CD4-positive, alpha-beta T cell treated with Interleukin-15 for 4 hours (primary cell): Measurements from ENCODE around the gene TSC22D1.

Experiments
- DNase-seq: peaks from one replicate; pipeline ENCODE4 v3.0.0-alpha.2; 2020; ENCODE audit warnings: low spot score

TSC22D1 gene

DNA sequence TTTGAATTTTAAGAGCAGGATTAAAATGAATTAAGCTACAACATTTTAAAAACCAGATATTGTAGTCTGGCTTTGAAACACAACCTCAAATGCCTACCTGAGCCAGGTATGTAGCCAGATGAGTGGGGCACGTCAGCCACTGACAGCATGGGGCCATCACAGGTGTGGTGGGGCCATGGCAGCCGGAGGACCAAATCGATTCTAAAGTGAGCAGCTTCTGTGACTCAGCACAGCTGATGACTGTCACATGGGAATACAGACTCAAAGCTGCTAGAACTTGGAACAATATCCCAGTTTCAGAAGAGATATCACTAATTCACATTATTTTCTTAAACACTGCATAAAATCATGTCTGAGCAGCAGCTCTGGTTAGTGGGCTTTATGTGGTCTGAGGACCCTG is 149.7 kb downstream of the TSC22D1 start:
- DNase-seq, result no peak

GRCh38 chr13:44425815-44426078 is 150.4 kb downstream of the TSC22D1 start:
- no peak for DNase-seq

DNA sequence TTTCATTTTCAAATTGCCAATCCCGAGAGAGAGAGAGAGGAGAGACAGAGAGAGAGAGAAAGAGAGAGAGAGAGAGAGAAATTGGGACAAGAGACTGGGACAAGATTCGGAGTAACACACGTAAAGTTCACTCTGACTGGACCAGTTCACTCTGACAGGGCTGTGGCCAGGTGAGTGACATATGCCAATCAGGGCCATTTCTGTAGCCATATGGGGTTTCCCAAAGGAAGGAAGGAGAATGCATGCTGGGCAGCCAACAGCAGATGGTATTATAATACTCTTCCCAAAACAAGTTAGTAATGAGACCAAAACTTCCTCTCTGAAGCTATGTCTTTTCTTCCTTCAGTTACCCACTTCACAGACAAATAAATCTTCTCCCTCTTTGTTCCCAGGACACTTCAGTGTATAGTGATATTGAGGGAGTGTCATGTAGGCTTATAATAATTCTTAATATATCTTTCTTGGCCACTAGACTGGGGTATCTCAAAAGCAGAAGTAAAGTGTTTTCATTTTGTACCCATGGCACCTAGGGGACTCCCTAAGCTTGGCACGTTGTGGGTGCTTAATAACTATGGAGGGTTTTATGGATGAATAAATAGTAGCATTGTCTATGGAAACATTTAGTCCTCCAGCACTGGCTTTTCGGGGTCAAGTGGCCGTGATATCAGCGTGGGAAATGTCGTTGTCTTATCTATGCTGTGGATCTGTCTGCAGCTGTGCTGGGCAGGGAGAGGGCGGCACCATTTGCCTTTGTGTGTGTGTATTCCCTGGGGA is 150.9 kb downstream of the TSC22D1 start:
- no peak for DNase-seq

DNA sequence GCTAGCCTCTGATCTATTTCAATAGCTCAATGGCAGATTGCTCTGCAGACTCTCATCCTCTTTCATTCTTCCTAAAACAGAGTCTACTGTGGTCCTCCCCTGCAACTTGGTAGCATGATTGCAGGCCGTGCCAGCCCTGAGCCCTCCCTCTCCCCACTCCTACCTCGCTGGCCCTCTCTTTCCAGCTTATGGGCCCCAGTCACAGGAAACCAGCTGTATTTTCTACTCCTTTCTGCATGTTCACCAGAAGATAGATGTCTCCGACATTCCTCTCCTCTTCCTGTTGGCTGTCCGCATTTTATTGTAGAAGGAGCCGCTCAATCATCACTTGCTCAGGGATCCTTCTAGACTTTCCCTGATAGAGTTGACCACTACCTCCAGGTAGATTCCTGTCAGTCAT is 152.3 kb downstream of the TSC22D1 start:
- DNase-seq, result no peak

DNA sequence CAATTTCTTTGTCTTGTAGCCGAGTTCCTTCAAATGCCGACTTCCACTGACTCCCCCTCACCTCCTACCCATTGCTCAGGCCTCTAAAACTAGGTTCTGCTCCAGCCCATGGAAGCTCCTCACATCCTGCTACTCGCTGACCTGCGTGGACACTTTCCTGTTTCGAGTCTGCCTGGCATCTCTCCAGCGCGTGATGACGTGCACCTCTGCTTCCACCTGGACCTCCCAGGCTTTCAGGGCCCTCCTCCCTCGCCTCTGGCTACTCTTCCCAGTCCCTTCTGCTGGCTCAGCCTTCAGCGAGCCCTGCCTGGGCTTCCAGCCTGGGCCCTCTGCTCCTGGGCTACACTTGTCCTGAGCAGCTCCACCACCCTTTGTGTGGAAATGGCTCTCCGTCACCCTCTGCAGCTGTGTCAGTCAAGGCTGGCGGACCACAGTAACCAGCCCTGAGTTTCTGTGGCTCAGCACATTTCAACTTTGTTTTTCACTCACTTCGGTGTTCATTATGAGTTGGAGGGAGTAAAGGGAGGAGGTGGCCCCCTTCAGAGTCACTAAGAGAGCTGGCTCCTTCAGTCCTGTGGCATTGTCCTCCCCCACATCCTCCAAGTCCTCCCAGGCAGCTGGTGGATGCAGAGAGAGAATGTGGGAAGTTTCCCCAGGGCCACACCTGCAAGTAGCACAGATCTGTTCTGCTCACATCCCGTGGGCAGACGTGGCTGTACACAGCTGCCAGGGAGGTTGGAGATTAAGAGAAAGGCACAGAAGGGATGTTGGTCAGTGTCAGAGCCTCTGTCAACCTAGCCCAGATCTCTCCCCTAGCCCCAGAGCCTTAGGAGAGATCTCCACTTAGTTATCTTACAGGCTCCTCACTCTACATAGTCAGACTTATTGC is 153.1 kb downstream of the TSC22D1 start:
- DNase-seq, result no peak

GRCh38 chr13:44421853-44422525 is 154.1 kb downstream of the TSC22D1 start:
- DNase-seq, result no peak

- no peak for DNase-seq
Observed at GRCh38 chr13:44420376-44421220, 155.5 kb downstream of the TSC22D1 start.

GRCh38 chr13:44417876-44418275 is 158.3 kb downstream of the TSC22D1 start:
- DNase-seq, result no peak

- DNase-seq, result no peak
Observed at GRCh38 chr13:44417446-44417845, 158.7 kb downstream of the TSC22D1 start.

DNA sequence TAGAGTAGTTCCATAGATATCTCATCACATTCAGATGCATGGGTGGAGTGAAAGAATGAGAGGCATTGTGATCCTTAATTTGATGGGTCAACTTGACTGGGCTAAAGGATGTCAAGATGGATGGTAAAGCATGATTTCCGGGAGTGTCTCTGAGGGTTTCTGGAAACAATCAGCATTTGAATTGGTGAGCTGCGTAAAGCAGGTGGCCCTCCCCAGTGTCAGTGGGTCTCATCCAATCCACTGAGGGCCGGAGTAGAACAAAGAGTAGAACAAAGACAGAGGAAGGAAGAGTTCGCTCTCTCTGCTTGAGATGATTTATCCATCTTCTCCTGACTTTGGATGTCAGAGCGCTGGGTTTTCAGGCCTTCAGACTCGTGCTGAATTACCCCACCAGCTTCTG is 159.4 kb downstream of the TSC22D1 start:
- DNase-seq, result no peak

DNA sequence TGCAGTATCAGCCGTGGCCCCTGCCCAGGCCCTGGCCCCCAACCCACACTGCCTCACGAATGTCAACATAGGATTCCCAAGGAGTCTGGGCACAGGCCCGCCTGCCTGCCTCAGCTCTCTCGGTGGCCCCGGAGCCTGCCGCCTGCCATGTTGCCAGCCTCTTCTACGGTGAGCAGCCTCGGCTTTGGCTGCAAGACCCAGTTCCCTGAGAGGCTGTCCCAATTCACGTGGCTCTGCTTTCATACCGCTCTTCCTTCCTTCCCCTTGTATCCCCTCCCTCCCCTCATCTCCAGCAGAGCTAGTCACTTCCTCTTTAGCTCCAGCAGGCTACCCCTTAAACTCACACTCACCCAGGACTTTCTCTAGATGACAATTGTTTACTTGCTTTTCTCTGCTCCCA is 159.8 kb downstream of the TSC22D1 start:
- no peak for DNase-seq

DNA sequence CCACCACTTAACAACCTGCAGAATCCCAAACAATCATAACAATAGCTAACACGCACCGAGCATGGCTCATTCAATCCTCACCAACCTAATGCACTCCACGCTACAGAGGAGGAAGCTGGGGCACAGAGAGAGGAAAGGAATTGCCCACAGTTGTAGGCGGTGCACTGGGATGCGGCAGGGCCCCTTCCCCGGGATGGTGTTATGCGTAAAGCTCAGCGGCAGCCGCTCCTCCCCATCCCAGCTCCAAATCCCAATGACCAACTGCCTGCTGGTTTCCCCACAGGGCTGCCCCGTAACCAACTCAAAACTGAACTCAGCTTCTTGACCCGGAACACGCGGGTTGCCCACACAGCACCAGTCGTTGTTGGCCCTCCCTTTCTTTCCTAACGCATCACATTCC is 160.3 kb downstream of the TSC22D1 start:
- no peak for DNase-seq

DNA sequence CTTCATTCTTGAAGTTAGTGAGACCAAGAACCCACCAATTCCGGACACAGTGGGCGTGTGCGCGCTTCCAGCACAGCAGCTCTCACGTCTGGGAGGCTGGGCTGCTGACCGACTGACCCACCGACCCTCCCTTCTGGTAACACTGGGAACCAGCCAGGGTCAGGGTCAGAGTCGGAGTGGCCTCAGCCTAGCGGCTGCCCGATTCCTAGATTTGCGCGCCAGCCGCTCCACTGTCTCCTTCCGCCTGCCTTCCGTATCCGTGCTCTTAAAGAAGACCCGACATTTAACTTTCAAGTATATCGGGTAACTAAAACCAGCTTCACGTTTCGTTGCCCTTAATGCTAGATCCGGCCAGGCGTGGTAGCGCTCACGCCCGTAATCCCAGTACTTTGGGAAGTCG is 161.4 kb downstream of the TSC22D1 start:
- DNase-seq, result no peak

- no peak for DNase-seq
Observed at GRCh38 chr13:44413095-44413494, 163.0 kb downstream of the TSC22D1 start.

DNA sequence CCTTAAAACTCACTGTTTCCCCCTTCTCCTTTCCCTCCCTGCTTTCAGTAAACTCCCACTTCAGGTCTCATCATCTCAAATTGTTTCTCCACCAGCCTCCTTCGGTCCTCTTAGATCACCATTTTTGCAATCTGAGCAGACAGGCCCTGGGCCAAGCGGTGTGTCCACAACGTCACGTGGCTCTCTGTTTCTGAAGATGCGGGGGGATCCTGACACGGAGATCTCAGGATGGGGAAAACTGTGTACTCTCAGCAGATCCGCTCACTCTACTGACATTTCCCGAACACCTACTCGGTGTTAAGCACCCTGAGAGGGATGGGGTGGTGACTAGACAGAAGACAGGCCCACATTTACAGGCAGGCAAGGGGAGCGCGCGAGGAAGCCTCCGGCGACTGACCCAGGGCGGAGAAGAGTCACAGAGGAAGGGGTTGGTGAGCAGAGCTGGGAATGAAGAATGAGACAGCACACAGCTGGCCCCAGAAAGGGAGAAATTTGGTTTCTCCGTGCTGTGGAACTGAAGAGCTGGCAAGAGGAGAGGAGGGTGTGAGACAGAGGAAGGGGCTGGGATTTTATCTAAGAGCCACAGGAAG is 163.7 kb downstream of the TSC22D1 start:
- no peak for DNase-seq

DNA sequence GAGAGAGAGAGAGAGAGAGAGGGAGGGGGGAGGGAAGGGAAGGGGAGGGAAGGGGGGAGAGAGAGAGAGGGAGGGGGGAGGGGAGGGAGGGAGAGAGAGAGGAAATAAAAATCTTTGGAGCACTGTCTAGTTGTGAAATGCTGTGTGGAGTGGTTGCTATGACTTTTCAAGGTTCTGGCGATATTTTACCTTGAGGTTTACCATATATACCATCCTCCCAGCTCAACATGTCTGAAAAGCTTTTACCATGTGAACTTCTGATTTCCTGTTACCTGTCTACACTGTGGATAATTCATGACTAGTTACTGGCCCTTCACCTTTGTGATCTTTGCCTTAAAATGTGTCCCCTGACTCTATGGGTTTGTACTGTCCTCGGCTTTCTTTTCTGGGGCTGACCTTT is 164.3 kb downstream of the TSC22D1 start:
- no peak for DNase-seq

- DNase-seq, result no peak
Observed at GRCh38 chr13:44410328-44410859, 165.7 kb downstream of the TSC22D1 start.

GRCh38 chr13:44409595-44409994 is 166.5 kb downstream of the TSC22D1 start:
- no peak for DNase-seq

DNA sequence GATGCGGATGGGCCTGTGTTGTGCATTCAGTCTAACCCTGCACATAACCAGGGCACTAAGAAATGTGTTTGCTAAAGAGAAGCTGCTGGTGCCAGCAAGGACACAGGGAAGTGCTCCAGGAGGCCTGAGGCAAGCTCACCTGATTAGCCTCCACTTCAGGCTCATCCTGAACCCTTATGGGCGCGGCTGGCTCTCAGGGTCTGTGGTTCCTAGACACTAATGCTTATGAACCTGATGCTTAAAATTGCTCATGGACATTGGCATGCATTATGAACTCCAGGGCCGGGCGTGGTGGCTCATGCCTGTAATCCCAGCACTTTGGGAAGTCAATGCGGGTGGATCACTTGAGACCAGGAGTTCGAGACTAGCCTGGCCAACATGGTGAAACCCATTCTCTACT is 168.2 kb downstream of the TSC22D1 start:
- DNase-seq, result no peak

DNA sequence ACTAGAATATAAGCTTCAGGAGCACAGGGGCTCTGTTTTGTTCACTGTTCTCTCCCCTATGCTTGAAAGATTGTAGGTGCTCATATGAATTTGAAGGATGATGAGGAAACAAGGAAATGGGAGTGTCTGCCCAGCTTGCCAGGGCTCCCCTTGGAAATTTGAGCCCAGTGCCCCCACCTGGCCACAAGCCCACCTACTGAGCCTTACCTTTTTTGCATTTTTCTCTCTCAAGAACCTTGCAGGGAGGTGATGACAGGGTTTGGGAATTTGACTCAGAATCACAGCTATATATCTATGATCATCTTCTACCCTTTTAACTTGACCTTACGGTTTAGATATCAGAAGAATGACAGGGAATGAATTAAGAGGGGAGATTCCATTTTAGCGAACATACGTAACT is 168.8 kb downstream of the TSC22D1 start:
- DNase-seq, result no peak

- DNase-seq, result no peak
Observed at GRCh38 chr13:44406617-44407016, 169.5 kb downstream of the TSC22D1 start.
